Measurements from ENCODE around the gene DDX51.
A peak's percentile ranks its signal among the peaks of the same experiment; 100 is the strongest.

The DDX51 gene

GRCh38 chr12:132144115-132144809 lies at the start of gene DDX51, which contains the start of gene NOC4L:
DDX51 (minus strand) TSS chr12:132144319; CDS start chr12:132144296, 23 bp downstream.
NOC4L (plus strand) TSS chr12:132144457; CDS start chr12:132144489, 32 bp downstream.
- peak; percentile 96 for DNase-seq

- DNase-seq = no peak
Observed at GRCh38 chr12:132191715-132192553, 47.8 kb upstream of the DDX51 start.

- DNase-seq = no peak
Observed at GRCh38 chr12:132190834-132191500, 46.8 kb upstream of the DDX51 start.

GRCh38 chr12:132190012-132190755 lies 46.1 kb upstream of the DDX51 start:
- no peak for DNase-seq

GRCh38 chr12:132189378-132190011 lies 45.4 kb upstream of the DDX51 start:
- DNase-seq = peak; percentile 97

- no peak for DNase-seq
Observed at GRCh38 chr12:132188916-132189325, 44.8 kb upstream of the DDX51 start.

GRCh38 chr12:132188451-132188901 lies 44.4 kb upstream of the DDX51 start:
- no peak for DNase-seq

GRCh38 chr12:132187646-132188450 lies 43.7 kb upstream of the DDX51 start:
- no peak for DNase-seq

- peak; percentile 34 for DNase-seq
Observed at GRCh38 chr12:132186857-132187620, 42.9 kb upstream of the DDX51 start.

- no peak for DNase-seq
Observed at GRCh38 chr12:132186208-132186856, 42.2 kb upstream of the DDX51 start.

GRCh38 chr12:132185705-132186104 lies 41.6 kb upstream of the DDX51 start:
- no peak for DNase-seq

- no peak for DNase-seq
Observed at GRCh38 chr12:132182711-132183365, 38.7 kb upstream of the DDX51 start.

GRCh38 chr12:132182206-132182710 lies 38.1 kb upstream of the DDX51 start:
- DNase-seq = no peak

GRCh38 chr12:132181570-132182200 lies 37.6 kb upstream of the DDX51 start:
- no peak for DNase-seq

- no peak for DNase-seq
Observed at GRCh38 chr12:132180648-132181546, 36.8 kb upstream of the DDX51 start.

GRCh38 chr12:132179431-132180362 lies 35.6 kb upstream of the DDX51 start:
- DNase-seq = no peak
